G401.6 (cell line): Measurements from ENCODE around the gene LDLRAP1.
A peak's percentile ranks its signal among the peaks of the same experiment; 100 is the strongest.

ENCODE experiments used
- FAIRE-seq: peaks from 2 replicates; lab custom pipeline; 2012; peaks lifted over from hg19 to GRCh38; lab: Jason Lieb, UNC

Gene LDLRAP1

GRCh38 chr1:25544243-25544764, 898 bp downstream of the LDLRAP1 start:
- FAIRE-seq: no peak

- FAIRE-seq: no peak
Measured at GRCh38 chr1:25544819-25545218, 1.4 kb downstream of the LDLRAP1 start.

DNA sequence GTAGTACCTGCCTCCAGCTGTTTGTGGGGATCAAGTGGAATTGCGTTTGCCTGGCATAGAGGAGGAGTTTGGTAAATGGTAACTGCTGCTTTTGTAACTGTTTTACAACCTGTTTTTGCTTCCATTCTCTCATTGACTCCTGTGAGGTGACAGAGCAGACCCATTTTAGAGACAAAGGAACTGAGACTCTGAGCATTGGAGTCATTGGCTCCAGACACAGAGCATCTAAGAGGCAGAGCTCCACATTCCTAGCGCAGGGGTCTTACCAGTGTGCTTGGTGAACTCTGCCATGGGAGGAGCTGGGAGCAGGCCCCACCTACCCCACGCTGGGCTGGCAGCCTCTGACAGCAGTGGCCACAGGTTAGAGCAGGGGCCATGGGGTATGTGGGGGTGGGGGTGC, 2.4 kb downstream of the LDLRAP1 start:
- no peak for FAIRE-seq

DNA sequence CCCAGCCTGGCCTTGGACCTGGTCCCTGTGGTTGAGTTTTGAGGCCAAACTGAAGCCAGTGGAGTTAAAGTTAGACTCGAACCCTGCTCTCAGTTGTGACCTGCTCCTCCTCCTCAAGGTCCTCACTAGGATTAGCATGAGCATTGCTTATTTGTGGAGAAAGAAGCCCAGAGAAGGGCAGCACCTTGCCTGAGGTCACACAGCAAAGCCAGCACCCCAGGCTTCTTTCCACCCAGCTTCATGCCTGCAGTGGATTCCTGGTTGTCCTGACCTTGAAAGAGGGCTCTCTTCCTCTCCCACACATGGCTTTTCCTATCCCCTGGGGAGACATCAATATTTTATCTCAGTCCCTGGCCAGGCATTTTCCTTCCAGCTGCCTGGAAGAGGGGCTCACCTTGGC, 2.8 kb downstream of the LDLRAP1 start:
- no peak for FAIRE-seq

DNA sequence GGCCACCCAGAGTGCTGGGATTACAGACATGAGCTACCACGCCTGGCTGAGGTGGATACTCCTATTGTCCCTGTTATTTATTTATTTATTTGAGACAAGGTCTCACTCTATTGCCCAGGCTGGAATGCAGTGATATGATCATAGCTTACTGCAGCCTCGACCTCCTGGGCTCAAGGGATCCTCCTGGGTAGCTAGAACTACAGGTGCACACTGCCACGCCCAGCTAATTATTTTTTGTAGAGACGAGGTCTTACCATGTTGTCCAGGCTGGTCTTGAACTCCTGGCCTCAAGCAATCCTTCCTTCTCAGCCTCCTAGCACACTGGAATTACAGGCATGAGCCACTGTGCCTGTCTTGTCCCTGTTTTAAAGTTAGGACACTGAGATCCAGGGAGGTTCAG, 5.2 kb downstream of the LDLRAP1 start:
- FAIRE-seq: no peak

- FAIRE-seq: no peak
Measured at GRCh38 chr1:25549273-25550154, 6.1 kb downstream of the LDLRAP1 start.

- FAIRE-seq: no peak
Measured at GRCh38 chr1:25550155-25550506, 6.7 kb downstream of the LDLRAP1 start.

DNA sequence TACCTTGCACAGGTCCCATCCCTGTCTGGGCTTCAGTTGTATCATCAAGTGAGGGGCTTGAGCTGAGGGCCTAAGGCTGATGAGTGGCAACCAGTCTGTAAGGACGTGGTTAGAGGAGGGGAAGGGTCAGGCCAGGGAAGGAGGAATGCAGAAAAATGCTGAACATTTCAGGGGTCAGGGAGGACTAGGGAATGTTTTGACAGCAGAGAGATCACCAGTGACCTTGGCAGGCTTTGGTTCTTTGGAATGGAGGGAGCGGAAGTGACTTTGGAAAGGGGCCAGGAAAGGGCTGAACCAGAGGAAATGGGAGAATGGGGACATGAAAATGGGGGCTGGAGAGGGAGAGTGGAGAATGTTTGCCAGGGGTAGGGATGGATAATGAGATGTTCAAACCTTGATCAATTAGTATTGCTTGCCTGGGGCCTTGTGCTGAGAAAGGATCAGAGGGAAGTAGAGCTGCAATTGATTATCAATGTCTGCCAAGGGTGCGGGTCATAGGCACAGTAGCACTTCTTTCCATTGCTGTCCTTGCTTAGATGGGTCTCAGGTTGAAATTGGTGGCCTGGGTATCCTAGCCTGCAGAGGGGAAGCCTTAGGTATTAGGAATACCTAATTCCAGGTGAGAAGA, 7.4 kb downstream of the LDLRAP1 start:
- FAIRE-seq: no peak

DNA sequence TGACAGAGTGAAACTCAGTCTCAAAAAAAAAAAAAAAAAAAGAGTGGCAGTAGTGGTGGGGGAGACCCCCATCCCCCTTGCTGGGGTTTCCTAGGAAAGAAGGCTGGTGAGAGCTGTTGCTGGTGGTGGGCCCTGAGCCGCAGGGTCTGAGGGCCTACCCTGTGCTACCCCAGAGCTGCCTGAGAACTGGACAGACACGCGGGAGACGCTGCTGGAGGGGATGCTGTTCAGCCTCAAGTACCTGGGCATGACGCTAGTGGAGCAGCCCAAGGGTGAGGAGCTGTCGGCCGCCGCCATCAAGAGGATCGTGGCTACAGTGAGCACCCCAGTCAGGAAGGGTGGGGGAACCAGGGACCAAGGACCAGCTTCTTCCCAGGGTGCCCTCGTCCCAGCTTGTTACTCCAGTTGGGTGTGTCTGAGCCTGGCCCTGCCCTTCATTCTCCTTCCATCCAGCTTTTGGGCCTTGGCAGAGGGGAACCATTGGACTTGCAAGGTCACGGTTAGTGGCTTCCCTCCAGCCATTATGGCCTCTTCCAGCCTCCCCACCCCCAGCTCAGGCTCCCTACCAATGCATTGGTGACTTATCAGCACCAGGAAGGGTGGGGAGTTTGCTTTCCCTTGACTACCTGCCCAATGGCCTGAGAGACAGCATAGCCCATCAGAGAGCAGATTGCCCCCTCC, 10.5 kb downstream of the LDLRAP1 start:
- no peak for FAIRE-seq

DNA sequence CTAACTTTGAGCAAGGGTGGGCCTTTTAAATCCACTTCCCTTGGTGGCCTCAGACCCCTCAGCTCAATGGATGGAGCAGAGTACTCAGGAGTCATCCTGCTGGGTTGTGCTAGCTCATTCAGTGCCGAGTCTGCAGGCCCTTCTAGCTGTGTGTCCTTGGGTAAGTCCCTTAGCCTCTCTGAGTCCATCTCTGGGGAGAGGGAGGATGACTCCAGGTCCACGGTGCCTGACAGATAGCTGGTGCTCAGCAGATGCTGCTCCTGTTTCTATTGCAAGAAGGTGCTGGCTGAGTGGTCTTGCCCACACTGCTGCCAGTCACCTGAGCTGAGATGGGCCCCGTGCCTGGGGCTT, 11.0 kb downstream of the LDLRAP1 start:
- no peak for FAIRE-seq

GRCh38 chr1:25554886-25555752, 11.7 kb downstream of the LDLRAP1 start:
- FAIRE-seq: no peak

DNA sequence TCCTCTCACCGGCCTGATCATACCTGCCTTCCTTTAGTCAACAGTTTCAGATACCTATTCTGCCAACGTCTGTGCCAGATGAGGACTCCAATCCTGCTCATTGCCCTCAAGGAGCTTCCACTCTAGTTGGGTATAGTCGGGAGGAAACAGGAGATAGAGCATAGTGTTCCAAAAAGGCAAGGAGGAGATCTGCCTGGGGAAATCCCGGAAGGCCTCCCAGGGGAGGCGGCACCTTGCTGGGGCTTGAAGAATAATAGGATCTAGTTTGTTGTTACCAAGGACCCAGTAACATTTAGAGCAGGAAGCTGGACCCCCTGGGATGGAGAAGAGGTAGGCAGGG, 12.3 kb downstream of the LDLRAP1 start:
- FAIRE-seq: no peak

- no peak for FAIRE-seq
Measured at GRCh38 chr1:25556132-25556670, 12.8 kb downstream of the LDLRAP1 start.

DNA sequence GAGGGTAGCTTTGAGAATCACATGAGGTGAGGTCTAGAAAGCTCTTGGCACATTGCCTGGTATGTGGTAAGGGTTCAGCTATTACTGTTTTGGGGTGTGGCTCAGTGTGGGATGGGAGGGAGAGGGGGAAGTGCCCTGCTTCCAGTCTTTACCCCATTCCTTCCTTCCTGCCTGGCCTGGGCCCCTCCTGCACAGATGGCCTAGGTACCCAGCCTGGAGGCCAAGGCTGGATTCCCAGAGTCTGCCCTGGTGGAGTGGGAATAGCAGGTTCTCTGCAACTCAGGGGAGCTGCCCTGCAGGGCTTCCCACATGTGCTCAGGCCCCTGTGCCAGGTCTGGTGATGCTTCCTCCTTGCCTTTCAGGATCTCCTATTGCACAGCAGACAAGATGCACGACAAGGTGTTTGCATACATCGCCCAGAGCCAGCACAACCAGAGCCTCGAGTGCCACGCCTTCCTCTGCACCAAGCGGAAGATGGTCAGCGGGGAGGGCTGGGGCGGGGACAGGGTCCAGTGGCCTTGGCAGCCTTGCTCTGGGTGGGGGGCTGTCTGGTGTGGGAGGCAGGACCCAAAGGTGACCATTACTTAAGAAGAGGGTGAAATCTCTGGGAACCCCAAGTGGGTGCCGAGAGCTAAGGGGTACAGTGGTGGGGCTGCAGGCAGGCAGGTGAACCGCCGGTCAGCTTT, 13.5 kb downstream of the LDLRAP1 start:
- no peak for FAIRE-seq

DNA sequence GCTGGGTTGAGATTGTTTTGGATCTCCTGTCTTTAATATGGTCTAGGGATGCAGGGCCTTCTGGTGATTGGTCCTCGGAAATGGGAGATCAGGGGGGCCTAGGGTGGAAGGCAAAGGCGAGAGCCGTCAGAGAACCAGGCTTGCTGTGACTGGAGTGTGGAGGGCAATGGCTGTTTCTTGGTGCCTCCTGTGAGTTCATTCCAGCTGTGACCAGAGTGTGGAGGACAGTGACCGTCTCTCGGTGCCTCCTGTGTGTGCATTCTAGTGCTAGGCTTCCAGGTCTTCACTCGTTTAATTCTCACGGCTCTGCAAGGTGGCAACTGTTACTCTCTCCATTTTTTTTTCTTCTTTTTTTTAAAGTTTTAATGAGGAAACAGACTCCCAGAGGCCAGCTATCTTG, 14.1 kb downstream of the LDLRAP1 start:
- FAIRE-seq: no peak

DNA sequence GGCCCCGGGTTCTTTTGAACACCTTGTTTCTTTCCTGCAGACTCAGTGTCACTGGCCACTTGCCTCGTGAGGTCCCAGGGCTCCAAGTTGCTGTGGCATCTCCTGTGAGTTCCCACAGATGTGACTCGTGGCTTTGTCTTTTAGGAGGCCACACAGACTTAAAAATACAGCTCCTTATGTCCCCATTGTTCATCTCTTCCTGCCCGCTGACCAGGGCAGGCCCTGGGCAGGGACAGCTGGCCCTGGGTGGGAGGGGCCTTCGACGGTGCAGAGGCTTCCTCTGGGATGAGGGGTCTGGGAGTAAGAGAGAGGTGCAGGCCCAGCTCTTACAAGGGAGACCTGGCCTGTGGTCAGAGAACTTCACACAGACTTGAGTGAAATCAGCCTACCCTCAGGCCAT, 15.6 kb downstream of the LDLRAP1 start:
- FAIRE-seq: no peak

DNA sequence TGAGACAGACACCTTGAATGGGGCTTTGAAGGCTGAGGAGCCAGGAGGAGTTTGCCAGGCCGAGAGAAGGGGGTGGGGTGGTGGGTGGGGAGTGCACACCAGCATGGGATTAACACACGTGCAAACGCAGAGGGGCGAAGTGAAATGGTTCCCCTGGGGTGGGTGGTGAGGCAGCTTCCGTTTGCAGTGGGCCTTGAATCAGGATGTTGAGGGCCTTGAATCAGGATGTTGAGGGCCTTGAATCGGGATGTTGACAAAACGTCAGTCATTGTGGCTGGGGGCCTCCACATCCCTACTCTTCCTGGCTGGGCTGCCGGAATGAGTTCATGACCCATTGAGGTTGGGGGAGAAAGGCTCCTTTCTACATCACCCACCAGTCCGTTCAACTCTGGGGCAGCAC, 16.6 kb downstream of the LDLRAP1 start:
- no peak for FAIRE-seq

GRCh38 chr1:25560788-25561187, 17.4 kb downstream of the LDLRAP1 start:
- no peak for FAIRE-seq

DNA sequence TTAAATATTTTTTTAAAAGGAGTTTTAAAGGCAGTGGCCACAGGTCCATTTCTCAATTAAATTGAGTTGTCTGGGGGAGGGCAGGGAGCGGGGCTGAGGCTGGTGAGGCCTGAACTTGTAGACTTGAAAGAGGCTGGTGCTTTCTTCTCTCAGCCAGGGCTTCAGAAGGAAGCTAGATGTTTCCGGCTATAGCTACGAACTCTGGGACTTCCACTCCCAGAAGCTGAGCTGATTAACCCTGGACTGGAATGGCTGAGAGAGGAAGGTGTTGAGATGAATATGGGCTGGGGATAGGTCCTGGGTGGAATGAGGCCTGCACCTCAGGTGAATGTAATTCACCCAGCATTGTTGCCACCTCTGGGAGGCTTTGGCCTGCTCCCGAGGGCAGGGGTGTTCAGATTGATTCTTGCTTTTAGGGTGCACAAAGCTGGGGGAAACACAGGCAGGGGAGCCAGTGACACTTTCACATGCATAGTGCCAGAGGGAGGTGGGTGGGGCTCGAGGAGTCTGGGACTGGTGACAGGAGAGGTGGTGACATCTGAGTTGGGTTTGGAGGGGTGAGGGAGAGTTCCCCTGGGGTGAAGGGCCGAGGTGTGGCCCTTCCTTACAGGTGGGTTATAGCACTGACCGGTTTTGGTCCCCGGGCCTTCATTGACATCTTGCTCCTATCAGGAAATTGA, 18.2 kb downstream of the LDLRAP1 start:
- peak; percentile 69 for FAIRE-seq

DNA sequence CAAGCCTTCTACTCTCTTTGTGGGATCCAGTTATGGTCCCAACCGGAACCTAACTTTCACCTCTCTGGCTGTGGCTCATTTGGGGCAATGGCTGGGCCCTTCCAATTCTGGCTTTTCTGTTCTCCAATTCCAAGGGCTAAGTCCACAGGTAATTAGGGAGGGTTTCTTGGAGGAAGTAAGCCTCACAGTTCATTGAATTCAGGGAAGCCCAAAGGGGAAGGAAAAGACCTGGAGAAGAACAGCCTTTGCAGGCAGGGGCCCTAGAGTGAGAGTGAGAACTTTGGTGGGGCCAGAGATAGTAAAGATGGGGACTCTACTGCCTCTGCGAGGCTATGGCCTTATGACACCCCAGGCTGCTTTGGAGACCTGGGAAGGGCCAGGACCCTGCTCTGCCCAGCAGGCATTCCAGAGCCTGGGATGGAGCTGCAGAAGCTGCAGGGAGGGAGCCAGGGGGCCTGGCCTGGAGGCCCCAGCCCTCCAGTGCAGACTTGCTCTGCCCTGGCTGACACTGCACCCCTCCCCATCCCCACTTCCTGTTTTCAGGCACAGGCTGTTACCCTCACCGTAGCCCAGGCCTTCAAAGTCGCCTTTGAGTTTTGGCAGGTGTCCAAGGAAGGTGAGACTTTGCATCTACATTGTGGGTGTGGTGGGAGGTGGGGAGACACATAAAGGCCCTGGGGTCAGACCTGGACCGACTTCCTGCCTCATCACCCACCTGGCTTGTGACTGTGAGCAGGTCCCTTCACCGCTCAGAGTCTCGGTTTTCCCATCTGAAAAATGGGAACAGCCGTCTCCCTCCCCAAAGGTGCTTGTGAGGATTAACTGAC, 18.9 kb downstream of the LDLRAP1 start:
- no peak for FAIRE-seq
